HG03066 (cell line): ENCODE data around the gene CALCR.
"Not testable (repeated sequence)": the region's sequence is repeated elsewhere in the genome, so short reads cannot be mapped to it uniquely, and the experiment has no call there.

Source experiments
- ATAC-seq: cut with Tn5 transposase; IDR thresholded peaks from one replicate; pipeline ENCODE4 v1.9.1; 2021; ENCODE audit warnings: low read depth; ENCODE audit not compliant: unreplicated experiment

The CALCR gene

DNA sequence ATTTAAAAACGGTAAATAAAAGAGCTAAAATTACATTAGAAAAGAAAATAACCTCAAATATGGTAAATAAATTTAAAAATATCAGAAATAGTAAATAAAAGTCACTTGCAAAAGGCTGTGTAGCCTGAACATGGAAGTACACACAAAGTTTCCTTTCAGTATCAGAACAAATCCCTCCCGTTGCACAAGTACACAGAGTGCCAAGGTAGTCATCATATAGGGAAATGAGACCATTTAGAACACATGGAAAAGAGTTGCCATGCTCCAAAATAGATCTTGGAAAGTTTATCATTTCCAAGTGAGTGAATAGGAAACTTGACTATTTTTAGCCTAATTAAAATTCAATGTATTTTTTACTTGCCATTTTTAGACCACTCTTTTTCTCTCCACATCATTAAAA is 11.6 kb downstream of the CALCR start:
- no peak for ATAC-seq

DNA sequence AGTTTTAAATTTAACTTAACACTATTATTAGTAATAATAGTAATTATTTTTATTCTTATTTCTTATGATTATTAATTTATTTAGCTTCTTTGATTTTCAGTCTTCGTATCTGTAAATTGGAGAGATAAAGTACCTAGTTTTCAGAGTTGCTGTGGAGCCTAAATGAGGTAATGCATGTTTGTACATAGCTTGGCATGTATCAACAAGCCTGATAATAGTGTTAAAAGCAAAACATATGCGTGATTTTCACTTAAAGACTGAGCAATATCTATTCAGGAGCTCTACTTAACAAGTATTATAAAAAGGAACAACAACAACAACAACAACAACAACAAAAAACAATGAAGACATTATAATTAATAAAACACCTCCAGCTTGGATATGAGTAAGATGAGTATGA is 12.4 kb downstream of the CALCR start:
- ATAC-seq: no peak

DNA sequence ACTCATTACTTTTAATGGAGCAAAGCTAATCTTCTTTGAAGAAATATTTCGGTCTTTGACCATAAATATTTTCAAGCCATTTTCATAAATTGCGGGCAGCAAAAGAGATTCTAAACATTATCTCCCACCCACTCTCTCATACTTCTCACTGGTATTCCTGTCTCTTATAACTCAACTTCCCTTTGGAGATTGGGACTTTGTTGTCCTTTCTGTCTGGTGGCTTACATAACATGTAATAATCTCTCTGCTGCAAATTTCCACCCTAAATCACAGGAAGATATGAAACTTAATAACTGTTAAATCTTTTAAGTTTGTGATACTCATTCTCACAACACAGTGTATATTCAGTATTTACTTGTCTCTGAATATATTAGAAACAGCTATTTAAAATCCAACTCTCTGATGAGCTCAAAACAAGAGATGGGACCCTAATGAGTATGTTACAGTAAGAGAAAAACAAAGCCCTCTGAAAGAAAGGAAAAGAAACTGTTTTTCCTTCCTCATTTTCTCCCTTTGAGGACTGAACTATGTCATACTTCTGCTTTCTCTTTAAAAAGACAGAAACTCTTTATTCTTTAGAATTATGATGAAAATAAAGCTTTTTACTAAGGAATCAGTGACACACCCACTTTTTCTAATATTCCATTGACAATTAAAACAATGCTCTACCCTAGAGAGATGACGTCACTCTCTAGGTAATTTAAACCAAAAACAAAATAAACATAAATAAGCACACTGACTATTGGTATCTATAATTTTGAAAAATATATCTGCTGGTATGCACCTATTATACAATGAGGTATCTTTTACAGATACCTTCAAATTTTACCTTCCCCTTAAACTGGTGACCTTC is 14.7 kb downstream of the CALCR start:
- no peak for ATAC-seq

- no peak for ATAC-seq
Observed at GRCh38 chr7:93558705-93559614, 15.6 kb downstream of the CALCR start.

- ATAC-seq: no peak
Observed at GRCh38 chr7:93551931-93552330, 22.6 kb downstream of the CALCR start.

DNA sequence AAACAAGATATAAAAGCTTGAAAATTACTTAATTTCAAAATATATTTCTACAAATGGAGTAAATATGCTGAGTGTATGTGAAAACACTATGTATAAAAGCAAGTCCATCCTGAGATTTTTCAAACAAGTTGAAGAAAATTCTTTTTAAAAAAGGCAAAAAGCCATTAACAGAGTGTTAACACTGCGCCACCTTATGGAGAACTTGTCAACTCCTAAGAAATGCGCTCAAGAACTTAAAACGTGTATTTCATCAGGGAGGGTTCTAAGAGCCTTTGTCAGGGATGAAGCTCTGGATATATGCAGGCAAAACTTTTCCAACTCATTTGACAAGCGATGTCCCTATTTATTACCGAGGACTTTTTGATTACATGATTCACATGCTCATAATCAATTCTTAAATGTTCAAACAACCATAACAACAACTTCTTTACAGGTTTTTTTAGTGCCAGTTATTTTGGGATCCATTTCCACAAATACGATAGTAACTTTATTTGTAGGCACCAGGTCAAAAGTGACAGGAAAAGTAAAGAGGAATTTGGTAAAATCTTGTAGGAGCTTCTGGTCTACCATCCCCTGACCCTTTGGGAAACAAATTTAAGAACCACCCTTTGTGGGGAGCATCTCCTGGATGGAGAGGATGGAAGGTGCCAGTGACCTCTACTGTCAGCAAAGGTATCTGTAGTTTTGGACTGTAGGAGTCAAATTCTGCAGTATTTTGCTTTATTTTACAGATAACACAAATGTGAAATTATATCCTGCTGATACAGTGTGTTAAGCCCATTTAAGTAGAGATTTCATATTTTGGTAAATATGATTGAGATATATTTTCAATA is 23.2 kb downstream of the CALCR start:
- ATAC-seq: no peak

DNA sequence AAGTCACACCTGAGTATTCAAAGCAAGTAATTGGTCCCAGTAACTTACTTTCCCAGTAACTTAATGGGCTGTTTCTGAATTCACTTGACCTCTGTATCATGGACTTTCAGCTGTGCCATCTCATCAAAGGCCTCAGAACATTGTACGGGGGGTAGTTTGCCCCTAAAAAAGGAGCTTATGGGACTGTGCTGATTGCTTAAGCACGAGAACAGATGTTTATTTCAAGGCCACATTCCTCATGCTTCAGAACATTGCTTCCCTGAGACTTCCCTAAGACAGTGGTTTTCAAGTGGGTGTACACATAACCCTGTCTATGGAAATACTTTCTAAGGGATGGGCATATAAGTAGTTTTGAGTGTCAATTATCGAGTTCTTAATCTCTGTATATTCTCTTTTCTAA is 26.8 kb downstream of the CALCR start:
- ATAC-seq: no peak

- no peak for ATAC-seq
Observed at GRCh38 chr7:93544691-93545090, 29.8 kb downstream of the CALCR start.

DNA sequence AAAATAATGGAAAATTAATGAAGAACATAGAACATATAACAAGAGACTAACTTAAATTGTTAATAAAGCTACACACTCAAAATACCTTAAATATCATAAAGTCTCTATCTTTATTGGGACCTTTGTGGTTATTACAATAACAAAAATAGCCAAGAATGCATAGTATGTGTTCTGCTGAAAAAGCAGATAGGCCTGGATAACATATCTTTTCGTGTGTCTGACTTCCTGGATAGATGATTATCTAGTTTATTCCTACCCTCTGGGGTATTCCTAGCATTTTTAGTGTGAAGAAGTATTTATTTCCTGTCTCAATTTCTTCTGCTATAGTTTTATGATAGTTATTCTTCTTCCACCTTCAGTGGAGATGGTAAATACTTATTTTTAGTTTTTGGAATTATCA is 36.5 kb downstream of the CALCR start:
- ATAC-seq: no peak

- ATAC-seq: no peak
Observed at GRCh38 chr7:93535616-93536015, 38.9 kb downstream of the CALCR start.

- ATAC-seq: no peak
Observed at GRCh38 chr7:93530701-93531100, 43.8 kb downstream of the CALCR start.

- no peak for ATAC-seq
Observed at GRCh38 chr7:93516834-93517233, 57.7 kb downstream of the CALCR start.

GRCh38 chr7:93515144-93515543 is 59.4 kb downstream of the CALCR start:
- ATAC-seq: no peak

GRCh38 chr7:93509303-93509702 is 65.2 kb downstream of the CALCR start:
- no peak for ATAC-seq

DNA sequence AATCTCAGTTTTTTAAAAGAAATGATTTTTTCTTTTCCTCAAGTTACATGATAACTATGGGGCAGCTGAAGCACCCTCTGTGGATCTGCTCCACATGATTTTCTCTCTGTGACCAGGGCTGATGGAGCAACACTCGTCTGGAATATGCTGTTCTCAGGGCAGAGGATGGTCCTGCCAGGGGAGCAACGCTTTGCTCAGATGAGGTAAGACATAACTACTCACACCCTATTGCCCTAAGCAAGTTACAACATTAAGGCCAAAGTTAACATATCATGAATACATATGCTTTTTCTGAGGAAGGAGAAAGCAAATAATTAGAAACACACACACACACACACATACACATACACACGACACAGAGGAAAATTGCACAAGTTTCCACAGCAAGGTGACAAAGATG is 71.4 kb downstream of the CALCR start:
- ATAC-seq: no peak

DNA sequence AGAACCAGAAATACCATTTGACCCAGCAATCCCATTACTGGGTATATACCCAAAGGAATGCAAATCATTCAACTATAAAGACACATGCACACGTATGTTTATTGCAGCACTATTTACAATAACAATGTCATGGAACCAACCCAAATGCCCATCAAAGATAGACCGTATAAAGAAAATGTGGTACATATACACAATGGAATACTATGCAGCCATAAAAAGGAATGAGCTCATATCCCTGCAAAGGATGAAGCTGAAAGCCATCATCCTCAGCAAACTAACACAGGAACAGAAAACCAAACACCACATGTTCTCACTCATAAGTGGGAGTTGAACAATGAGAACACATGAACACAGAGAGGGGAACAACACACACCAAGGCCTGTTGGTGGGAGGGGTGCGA is 82.7 kb downstream of the CALCR start:
- not testable (repeated sequence) for ATAC-seq

DNA sequence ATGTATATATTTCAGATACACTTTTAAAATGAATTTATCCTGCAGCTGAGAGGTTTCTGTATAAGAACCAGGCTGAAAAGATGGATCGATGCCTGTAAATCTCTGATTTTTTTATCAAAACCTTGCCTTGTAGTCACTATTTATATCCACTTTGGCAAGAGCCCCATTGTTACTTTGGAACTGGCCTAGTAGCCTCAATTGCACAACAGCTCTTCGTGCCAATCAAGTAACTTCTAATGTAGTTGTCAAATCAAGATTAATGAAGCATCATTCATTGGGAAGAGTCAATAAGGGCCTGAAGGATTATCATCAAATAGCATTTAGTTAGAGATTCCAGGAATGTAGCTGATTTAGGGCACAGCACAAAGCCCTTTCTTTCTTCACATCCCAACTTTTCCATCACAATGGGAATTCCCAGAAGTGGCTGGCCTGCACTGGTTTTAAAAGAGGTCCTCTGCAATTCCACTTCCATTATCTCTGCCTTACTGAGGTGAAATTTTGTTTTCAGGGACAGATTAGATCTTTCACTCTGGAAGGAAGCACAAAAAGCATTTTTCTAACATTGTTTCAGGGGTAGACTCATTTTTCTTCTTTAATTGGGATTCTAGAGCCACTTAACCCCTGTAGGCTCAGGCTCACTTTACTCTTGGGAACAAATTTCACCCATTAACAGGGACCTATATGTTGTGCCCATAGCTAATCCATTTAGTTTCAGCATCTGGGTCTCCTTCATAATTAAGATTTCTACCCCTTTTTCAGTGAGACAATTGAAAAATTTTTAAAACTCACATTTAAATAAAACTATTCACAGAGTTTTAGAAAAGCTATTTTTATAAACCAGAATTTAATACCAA is 97.8 kb downstream of the CALCR start:
- no peak for ATAC-seq

DNA sequence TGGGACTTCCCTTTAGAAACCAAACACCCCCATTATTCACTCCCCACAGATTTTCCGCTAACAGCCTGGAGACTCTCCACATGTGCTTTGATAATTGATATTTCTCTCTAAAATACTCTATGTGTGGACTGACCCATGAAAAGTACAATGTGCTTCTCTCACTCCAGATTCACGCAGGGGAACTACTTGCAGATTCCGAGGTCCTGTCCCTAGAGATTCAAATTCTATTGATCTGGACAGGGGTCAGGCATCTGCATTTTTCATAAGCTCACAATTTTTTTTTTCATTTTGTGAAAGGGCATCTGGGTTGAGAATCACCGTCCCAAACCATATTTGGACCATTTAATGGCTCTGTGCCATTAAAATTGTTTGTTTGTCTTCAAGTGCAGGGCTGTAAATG is 98.7 kb downstream of the CALCR start:
- ATAC-seq: no peak

DNA sequence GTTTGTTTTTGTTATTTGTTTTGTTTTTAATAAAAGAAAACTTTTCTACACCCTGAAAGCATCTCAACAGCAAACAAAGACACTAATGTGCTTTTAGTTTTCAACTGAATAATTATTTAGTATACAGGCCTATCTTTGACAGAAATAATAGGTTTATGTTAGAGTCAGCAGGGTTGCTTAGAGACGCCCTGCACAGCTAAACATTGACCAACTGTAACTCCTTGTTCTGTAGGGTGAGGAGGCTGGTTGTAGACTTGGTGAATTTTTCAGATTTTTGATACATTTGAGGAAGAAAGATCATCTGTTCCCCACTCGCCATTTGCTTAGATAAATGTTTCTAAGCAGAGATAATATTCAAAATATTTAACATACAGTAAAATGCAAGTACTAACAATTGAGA is 103.1 kb downstream of the CALCR start:
- no peak for ATAC-seq

GRCh38 chr7:93463764-93464163 is 110.8 kb downstream of the CALCR start:
- ATAC-seq: no peak
